Left ventricle myocardium inferior (tissue), 1 donor: ENCODE measurements around the gene TCP10L. TPM values are rescaled to one million over a fixed set of nuclear protein-coding genes. Genes with fewer than 3 reads are reported as not detected.

Experiments used
- DNase-seq: peaks from one replicate; pipeline ENCODE4 v3.0.0-alpha.2; 2020
- H3K27ac ChIP-seq: fragments of 200-600 bp; replicated peaks from 2 replicates; pipeline ENCODE4 v1.8.0; 2021
- H3K27me3 ChIP-seq: fragments of 200-600 bp; 2 replicates; pipeline ENCODE4 v1.8.0; 2021; ENCODE audit warnings: low read depth
- H3K36me3 ChIP-seq: fragments of 200-600 bp; 2 replicates; pipeline ENCODE4 v1.8.0; 2021
- H3K4me1 ChIP-seq: fragments of 200-600 bp; 2 replicates; pipeline ENCODE4 v1.8.0; 2021
- H3K4me3 ChIP-seq: fragments of 200-600 bp; 2 replicates; pipeline ENCODE4 v1.8.0; 2021; ENCODE audit warnings: mild to moderate bottlenecking, moderate library complexity
- H3K9me3 ChIP-seq: fragments of 200-600 bp; replicated peaks from 2 replicates; pipeline ENCODE4 v1.8.0; 2021
- intact Hi-C: fragments of 100-400 bp; cut with micrococcal nuclease; formaldehyde crosslinking; loops from one replicate; pipeline ENCODE4 v1.11.0; 2022
- total RNA-seq: library from RNA; stranded (reverse); fragmentation: NEBNext Ultra II Directional; extraction: Animal tissue kit (Norgen Biotek cat#: 25700); gene quantifications from one replicate; pipeline ENCODE4 v1.2.1, GENCODE V29; 2021
- TF ChIP-seq, protein P1 (sequence below): fragments of 200-600 bp; IDR thresholded peaks from 2 replicates; pipeline ENCODE4 v1.8.0; 2021; ENCODE audit warnings: antibody characterized with exemption, mild to moderate bottlenecking, borderline replicate concordance
- donor health status: DM: no; HTN: yes; CAD: no; lungs with severe emphysema.

Gene TCP10L
- total RNA-seq, 1 donor from 2014 or later, result 3.0 TPM

DNA sequence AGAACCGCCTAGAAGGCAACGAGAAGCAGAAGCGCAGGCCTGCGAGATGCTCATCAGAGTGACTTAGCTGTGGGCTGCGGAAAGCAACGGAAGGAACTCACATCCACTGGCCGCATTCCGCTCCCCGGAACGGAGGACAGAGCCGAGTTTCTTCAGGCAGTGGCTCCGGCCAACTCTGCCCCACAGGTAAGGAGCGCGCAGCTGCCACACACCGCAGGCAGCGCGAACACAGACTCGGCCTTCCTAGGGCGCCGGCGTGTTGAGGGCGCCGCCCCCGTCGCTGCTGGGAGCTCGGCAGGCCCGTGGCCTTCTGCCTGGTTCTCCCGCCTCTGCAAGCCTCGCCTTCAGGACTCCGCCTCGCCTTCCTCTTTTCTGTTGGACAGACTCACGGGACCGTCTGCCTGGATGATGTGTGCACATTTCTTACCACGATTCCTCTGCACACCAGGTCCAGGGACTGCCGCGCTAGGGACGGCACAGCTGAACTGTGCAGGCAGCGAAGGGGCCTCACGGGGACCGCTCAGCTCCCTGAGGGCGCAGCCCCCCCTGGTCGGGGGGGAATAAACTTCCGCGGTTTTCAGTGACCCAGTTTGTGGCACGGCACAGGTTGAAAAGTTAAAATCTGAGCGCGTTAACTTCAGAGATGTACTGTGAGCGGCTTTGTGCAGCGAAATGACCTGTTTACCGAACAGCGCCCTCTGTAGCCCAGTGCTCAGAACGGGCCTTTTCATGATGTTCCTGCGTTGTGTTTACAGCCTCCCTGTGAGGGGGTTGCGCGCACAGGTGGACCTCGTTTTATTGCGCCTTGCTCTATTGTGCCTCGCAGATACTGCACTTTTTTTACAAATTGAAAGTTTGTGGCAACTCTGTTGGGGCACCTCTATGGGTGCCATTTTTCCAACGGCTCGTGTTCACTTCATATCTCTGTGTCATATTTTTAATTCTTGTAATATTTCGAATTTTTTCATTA lies 15.8 kb downstream of the TCP10L start:
- TF ChIP-seq, protein P1, sequence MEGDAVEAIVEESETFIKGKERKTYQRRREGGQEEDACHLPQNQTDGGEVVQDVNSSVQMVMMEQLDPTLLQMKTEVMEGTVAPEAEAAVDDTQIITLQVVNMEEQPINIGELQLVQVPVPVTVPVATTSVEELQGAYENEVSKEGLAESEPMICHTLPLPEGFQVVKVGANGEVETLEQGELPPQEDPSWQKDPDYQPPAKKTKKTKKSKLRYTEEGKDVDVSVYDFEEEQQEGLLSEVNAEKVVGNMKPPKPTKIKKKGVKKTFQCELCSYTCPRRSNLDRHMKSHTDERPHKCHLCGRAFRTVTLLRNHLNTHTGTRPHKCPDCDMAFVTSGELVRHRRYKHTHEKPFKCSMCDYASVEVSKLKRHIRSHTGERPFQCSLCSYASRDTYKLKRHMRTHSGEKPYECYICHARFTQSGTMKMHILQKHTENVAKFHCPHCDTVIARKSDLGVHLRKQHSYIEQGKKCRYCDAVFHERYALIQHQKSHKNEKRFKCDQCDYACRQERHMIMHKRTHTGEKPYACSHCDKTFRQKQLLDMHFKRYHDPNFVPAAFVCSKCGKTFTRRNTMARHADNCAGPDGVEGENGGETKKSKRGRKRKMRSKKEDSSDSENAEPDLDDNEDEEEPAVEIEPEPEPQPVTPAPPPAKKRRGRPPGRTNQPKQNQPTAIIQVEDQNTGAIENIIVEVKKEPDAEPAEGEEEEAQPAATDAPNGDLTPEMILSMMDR, result peak; percentile 87
- intact Hi-C loops, result loop anchor here (5.0 to 10.0 kb wide), 2 partner anchors 65 to 167 kb away; no protein-coding TSS in a partner anchor
- Histone ChIP-seq H3K9me3 (peaks cover 6% of the 10 kb centered on the region), H3K27me3 (no peaks in the 10 kb centered on the region), H3K4me1 (peaks cover 18% of the 10 kb centered on the region), H3K27ac (peak overlapping the region; percentile 81), H3K36me3 (no peaks in the 10 kb centered on the region), H3K4me3 (peak overlapping the region; percentile 69)
- peak; percentile 72 for DNase-seq

DNA sequence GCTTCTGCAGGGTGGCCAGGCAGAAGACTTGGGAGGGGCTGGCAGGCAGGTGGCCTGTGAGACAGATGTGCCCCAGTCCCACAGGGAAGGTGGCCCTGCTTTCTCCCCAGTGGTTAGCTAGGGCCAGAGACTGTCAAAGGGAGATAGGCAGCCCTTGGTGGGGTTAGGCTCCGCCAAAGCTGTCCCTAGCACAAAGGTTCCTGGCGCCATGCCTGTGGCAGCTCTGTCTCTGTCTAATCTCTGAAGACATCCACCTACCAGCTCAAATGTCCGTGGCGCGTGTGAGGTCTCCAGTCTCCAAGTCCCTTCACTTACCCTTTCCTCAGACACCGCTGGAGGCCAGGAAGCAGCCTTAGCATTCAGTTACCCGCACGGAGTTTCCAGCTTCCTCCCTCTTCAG lies 17.7 kb downstream of the TCP10L start:
- H3K27ac ChIP-seq, result no peak overlapping the region
- no peak for DNase-seq
- no peaks in the 10 kb centered on the region for H3K36me3 ChIP-seq
- peaks cover 8% of the 10 kb centered on the region for H3K9me3 ChIP-seq
- H3K27me3 ChIP-seq, result no peaks in the 10 kb centered on the region
- H3K4me3 ChIP-seq, result no peak overlapping the region
- H3K4me1 ChIP-seq, result peaks cover 18% of the 10 kb centered on the region
- intact Hi-C loops, result loop anchor here (5.0 to 10.0 kb wide), 2 partner anchors 63 to 165 kb away; no protein-coding TSS in a partner anchor
- TF ChIP-seq, protein P1, result no peak

DNA sequence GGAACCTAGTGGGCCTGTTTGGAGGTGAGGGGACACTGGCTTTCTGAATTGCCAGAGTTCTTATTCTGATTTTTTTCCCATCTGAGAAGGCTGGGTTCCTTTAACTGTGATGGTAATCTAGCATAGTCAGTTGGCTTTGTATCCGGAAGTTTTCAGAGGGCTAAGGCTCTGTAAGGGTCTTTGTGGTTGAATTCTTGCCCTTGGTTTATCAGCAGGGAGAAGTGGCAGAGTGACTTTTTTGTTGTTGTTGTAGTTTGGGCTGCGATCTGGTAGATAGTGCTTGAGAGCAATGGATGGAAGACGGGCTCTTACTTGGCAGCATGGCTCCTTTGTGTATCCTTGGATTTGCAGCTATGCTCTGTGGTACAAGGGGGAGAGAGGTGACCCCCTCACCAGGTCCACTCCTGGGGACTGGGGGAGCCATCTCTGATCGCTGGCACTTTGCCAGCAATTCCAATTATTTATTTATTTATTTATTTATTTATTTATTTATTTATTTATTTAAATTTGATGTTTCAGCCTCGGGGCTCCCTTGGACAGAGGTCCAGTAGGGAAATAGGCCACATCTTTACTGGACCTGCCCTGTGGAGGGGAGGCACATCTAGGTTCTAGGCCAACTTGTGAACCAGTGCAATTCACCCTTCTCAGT lies 18.5 kb downstream of the TCP10L start:
- Histone ChIP-seq H3K4me3 (no peak overlapping the region), H3K36me3 (no peaks in the 10 kb centered on the region), H3K27me3 (no peaks in the 10 kb centered on the region), H3K4me1 (peaks cover 22% of the 10 kb centered on the region), H3K27ac (no peak overlapping the region), H3K9me3 (peaks cover 8% of the 10 kb centered on the region)
- TF ChIP-seq, protein P1, result no peak
- intact Hi-C loops, result loop anchor here (5.0 to 10.0 kb wide), 2 partner anchors 62 to 165 kb away; no protein-coding TSS in a partner anchor
- no peak for DNase-seq

DNA sequence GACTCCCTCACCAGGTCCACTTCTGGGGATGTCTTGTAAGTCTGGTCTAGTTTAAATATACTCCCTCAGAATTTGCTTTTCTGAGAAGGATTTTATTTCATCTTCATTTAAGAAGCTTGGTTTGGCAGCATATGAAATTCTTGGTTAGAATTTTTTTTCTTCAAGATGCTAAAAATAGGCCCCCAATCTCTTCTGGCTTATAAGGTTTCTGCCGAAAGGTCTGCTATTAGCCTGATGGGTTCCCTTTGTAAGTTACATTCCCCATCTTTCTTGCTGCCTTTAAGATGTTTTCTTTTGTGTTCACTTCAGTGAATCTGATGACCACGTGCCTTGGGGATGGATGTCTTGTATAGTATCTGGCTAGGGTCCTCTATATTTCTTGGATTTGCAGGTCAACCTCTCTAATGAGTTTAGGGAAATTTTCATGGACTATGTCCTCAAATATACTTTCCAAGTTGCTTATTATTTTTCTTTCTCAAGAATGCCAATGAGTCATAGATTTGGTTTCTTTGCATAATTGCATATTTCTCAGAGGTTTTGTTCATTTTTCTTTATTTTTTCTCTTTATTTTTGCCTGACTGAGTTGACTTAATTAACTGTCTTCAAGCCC lies 19.4 kb downstream of the TCP10L start:
- no peak for DNase-seq
- Histone ChIP-seq H3K27ac (no peak overlapping the region), H3K27me3 (no peaks in the 10 kb centered on the region), H3K9me3 (peaks cover 8% of the 10 kb centered on the region), H3K4me1 (peaks cover 22% of the 10 kb centered on the region), H3K4me3 (no peak overlapping the region), H3K36me3 (no peaks in the 10 kb centered on the region)
- TF ChIP-seq, protein P1, result no peak
- intact Hi-C loops, result loop anchor here (5.0 to 10.0 kb wide), 2 partner anchors 61 to 164 kb away; no protein-coding TSS in a partner anchor

- no peak overlapping the region for H3K4me3 ChIP-seq
- H3K27me3 ChIP-seq, result no peaks in the 10 kb centered on the region
- H3K9me3 ChIP-seq, result peaks cover 8% of the 10 kb centered on the region
- H3K36me3 ChIP-seq, result no peaks in the 10 kb centered on the region
- TF ChIP-seq, protein P1, result no peak
- intact Hi-C loops, result loop anchor here (10.0 kb wide), 1 partner anchor 58 kb away; no protein-coding TSS in a partner anchor
- H3K4me1 ChIP-seq, result peaks cover 4% of the 10 kb centered on the region
- H3K27ac ChIP-seq, result peak overlapping the region; percentile 46
- DNase-seq, result no peak
These were observed 22.4 kb downstream of the TCP10L start for GRCh38 chr21:32562915-32563314.
